HPDE6-E6E7 (cell line): ENCODE measurements around the gene KRTAP4-4.
"Not testable (repeated sequence)": the region's sequence is repeated elsewhere in the genome, so short reads cannot be mapped to it uniquely, and the experiment has no call there.

Experiments used
- DNase-seq: peaks from one replicate; pipeline ENCODE4 v3.0.0; 2011; ENCODE audit warnings: missing footprints; ENCODE audit errors: extremely low spot score

The KRTAP4-4 gene

GRCh38 chr17:41148971-41149651 is 11.4 kb downstream of the KRTAP4-4 start:
- not testable (repeated sequence) for DNase-seq

- DNase-seq: no peak
These were observed 12.9 kb downstream of the KRTAP4-4 start for GRCh38 chr17:41147531-41148204.

GRCh38 chr17:41145261-41145660 is 15.3 kb downstream of the KRTAP4-4 start:
- DNase-seq: no peak

GRCh38 chr17:41144846-41145245 is 15.7 kb downstream of the KRTAP4-4 start:
- no peak for DNase-seq

- no peak for DNase-seq
These were observed 19.2 kb downstream of the KRTAP4-4 start for GRCh38 chr17:41141361-41141760.

- DNase-seq: peak; percentile 91
These were observed 20.0 kb downstream of the KRTAP4-4 start, which contains the start of gene KRTAP4-6 for GRCh38 chr17:41140360-41141131. KRTAP4-6 (minus strand) TSS chr17:41140544; CDS start chr17:41140487, 57 bp downstream.

- not testable (repeated sequence) for DNase-seq
These were observed 20.7 kb downstream of the KRTAP4-4 start for GRCh38 chr17:41139865-41140264.

- DNase-seq: no peak
These were observed 26.4 kb downstream of the KRTAP4-4 start for GRCh38 chr17:41133880-41134735.

GRCh38 chr17:41131979-41132378 is 28.6 kb downstream of the KRTAP4-4 start:
- peak; percentile 79 for DNase-seq

- no peak for DNase-seq
These were observed 33.2 kb downstream of the KRTAP4-4 start for GRCh38 chr17:41127371-41127770.

GRCh38 chr17:41126412-41126811 is 34.1 kb downstream of the KRTAP4-4 start:
- no peak for DNase-seq

- DNase-seq: no peak
These were observed 35.5 kb downstream of the KRTAP4-4 start for GRCh38 chr17:41125064-41125463.

- DNase-seq: not testable (repeated sequence)
These were observed 36.6 kb downstream of the KRTAP4-4 start, which contains the start of gene KRTAP4-12 for GRCh38 chr17:41123991-41124371. KRTAP4-12 (minus strand) TSS chr17:41124182; CDS start chr17:41124122, 60 bp downstream.

GRCh38 chr17:41123292-41123990 is 37.1 kb downstream of the KRTAP4-4 start:
- not testable (repeated sequence) for DNase-seq

- DNase-seq: no peak
These were observed 38.8 kb downstream of the KRTAP4-4 start for GRCh38 chr17:41121742-41122141.

- DNase-seq: not testable (repeated sequence)
These were observed 40.6 kb downstream of the KRTAP4-4 start for GRCh38 chr17:41119696-41120690.

- DNase-seq: no peak
These were observed 41.8 kb downstream of the KRTAP4-4 start for GRCh38 chr17:41118721-41119120.

- DNase-seq: not testable (repeated sequence)
These were observed 42.6 kb downstream of the KRTAP4-4 start, which contains the start of gene KRTAP4-11 for GRCh38 chr17:41117846-41118386. KRTAP4-11 (minus strand) TSS chr17:41118373; CDS start chr17:41118315, 58 bp downstream.

GRCh38 chr17:41116297-41116696 is 44.3 kb downstream of the KRTAP4-4 start:
- no peak for DNase-seq
